Mesothelial cell of epicardium (in vitro differentiated cells): ENCODE results near the gene NKX6-1. TPM values are rescaled to one million over a fixed set of nuclear protein-coding genes. Genes with fewer than 3 reads are reported as not detected.

ENCODE experiments used
- DNase-seq, 2 experiments: peaks; one replicate each; pipeline ENCODE4 v3.0.0; 2021; ENCODE audit warnings: low spot score in 2 of 2; ENCODE audit not compliant: unreplicated experiment in 2 of 2
- H3K27ac Mint-ChIP-seq: 2 replicates; pipeline ENCODE4 v1.8.0; 2021; ENCODE audit warnings: mixed read lengths
- H3K27me3 Mint-ChIP-seq: 2 replicates; pipeline ENCODE4 v1.8.0; 2021; ENCODE audit warnings: low read depth, mixed read lengths
- H3K36me3 Mint-ChIP-seq: 2 replicates; pipeline ENCODE4 v1.8.0; 2021; ENCODE audit warnings: mixed read lengths
- H3K4me1 Mint-ChIP-seq: 2 replicates; pipeline ENCODE4 v1.8.0; 2021; ENCODE audit warnings: mixed read lengths
- H3K4me3 Mint-ChIP-seq: 2 replicates; pipeline ENCODE4 v1.8.0; 2021; ENCODE audit warnings: mild to moderate bottlenecking, moderate library complexity, mixed read lengths
- H3K9me3 Mint-ChIP-seq: 2 replicates; pipeline ENCODE4 v1.8.0; 2021; ENCODE audit warnings: mixed read lengths
- CTCF ChIP-seq: fragments of 200-600 bp; sonication (generic); IDR thresholded peaks from one replicate; pipeline ENCODE4 v1.5.0; 2021; ENCODE audit warnings: antibody characterized with exemption; ENCODE audit not compliant: unreplicated experiment
- total RNA-seq: library from RNA; stranded (reverse); gene quantifications from 3 replicates; pipeline ENCODE4 v1.2.1, GENCODE V29; 2021

Gene NKX6-1
- total RNA-seq, 1 donor from 2014 or later = not detected

DNA sequence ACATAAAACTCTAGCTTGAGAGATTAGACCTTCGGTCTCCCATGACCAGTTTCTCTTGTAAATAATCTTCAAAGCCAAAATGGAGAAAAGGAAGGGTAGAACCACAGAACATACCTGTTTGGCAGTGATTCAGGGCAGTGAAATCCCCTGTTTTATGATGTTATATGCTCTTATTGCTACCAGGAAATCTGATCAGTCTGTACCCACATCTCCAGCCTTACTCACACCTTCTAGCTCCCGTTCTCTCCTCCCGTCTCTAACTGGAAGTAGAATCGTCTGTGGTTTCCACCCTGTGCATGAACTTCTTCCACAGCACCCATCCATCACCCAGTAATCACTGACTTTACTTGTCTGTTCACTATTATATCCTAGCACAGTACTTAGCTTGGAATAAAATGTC is 42.9 kb downstream of the NKX6-1 start:
- TF ChIP-seq CTCF = no peak
- Mint-ChIP-seq H3K27ac (no peak overlapping the region), H3K4me3 (no peak overlapping the region), H3K9me3 (no peaks in the 10 kb centered on the region), H3K27me3 (peaks cover 10% of the 10 kb centered on the region), H3K36me3 (no peaks in the 10 kb centered on the region), H3K4me1 (no peaks in the 10 kb centered on the region)
- DNase-seq = no peak

DNA sequence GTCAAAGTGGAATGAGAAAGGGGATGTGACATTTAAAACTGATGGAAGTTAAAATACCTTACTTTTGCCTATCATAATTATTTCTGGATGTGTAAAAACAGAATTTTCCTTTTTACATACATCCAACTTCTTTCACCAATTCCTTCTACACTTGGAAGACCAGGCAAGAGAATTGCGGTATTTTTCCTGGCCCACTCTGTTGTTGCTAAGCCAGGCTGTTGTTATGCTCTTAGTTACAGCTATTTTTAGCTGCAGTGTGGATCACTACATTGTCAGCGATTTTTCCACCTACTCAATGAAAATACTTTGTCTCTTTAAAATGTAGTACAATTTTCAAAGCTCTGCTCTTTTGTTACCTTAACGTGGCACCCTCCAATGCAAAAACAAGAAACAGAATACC is 43.4 kb downstream of the NKX6-1 start:
- H3K4me3 Mint-ChIP-seq = no peak overlapping the region
- DNase-seq = no peak
- H3K36me3 Mint-ChIP-seq = no peaks in the 10 kb centered on the region
- no peaks in the 10 kb centered on the region for H3K9me3 Mint-ChIP-seq
- no peak overlapping the region for H3K27ac Mint-ChIP-seq
- no peak for TF ChIP-seq CTCF
- no peaks in the 10 kb centered on the region for H3K4me1 Mint-ChIP-seq
- peaks cover 7% of the 10 kb centered on the region for H3K27me3 Mint-ChIP-seq

DNA sequence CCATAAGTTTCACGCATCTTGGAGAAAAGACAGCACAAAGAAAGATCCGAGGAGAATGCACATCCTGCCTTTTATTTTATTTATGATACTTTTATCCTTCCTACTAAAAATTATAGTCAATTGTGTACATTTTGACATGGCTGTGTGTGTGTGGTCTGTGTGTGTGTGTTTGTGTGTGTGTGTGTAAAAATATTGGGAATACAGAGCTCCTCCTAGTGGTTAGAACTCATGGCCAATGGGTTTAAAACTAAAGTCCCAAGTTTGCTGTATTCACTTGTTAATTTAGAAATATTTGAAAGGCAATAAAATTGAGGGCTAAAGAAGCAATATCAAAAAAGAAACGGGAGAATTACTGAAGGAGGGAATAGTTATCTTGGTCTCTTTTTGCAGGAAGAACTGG is 47.5 kb downstream of the NKX6-1 start:
- no peak for TF ChIP-seq CTCF
- H3K36me3 Mint-ChIP-seq = no peaks in the 10 kb centered on the region
- H3K27me3 Mint-ChIP-seq = peaks cover 18% of the 10 kb centered on the region
- H3K4me1 Mint-ChIP-seq = no peaks in the 10 kb centered on the region
- no peaks in the 10 kb centered on the region for H3K9me3 Mint-ChIP-seq
- no peak overlapping the region for H3K4me3 Mint-ChIP-seq
- no peak for DNase-seq
- no peak overlapping the region for H3K27ac Mint-ChIP-seq

- TF ChIP-seq CTCF = no peak
- Mint-ChIP-seq H3K36me3 (no peaks in the 10 kb centered on the region), H3K27me3 (peaks cover 79% of the 10 kb centered on the region), H3K9me3 (no peaks in the 10 kb centered on the region), H3K4me3 (no peak overlapping the region), H3K27ac (no peak overlapping the region), H3K4me1 (no peaks in the 10 kb centered on the region)
- DNase-seq = no peak
Measured at GRCh38 chr4:84443523-84443922, 55.6 kb downstream of the NKX6-1 start.

DNA sequence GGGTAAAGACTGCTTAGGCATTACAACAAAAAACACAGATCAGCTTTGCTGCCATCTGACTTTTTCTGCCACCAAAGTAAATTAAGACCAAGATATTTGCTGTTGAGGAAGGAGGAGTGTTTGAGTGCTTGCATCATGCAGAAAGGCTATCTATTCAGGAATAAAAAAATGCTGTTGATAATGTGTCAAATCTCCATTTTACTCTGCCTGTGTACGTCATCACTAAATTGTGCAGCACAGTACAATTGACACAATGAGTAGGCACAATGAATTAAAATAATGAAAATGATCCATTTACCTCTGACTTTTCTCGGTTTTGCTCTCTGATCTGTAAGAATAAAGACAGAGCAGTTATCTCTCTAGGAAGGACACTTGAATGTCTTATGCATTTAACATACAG is 56.3 kb downstream of the NKX6-1 start:
- H3K9me3 Mint-ChIP-seq = no peaks in the 10 kb centered on the region

More for the DNA sequence above, 56.3 kb downstream of the NKX6-1 start:
- no peak for DNase-seq
- no peak for TF ChIP-seq CTCF
- Mint-ChIP-seq H3K36me3 (no peaks in the 10 kb centered on the region), H3K27me3 (peaks cover 81% of the 10 kb centered on the region), H3K27ac (no peak overlapping the region), H3K4me1 (no peaks in the 10 kb centered on the region), H3K4me3 (no peak overlapping the region)

Other genes with a start within 250 kb of the NKX6-1 start
- gene CDS1, start 83.8 kb upstream of the NKX6-1 start, total RNA-seq = 18.7 to 20.2 TPM (median 18.7 TPM) in 3 replicates